H1 (cell line): ENCODE measurements around the gene HTR4. TPM values are rescaled to one million over a fixed set of nuclear protein-coding genes. Genes with fewer than 3 reads are reported as not detected.

Source experiments
- CTCF ChIA-PET: fragments of 300-600 bp; sonication (Branson Sonifier 250); formaldehyde crosslinking; loops from one replicate; lab custom pipeline; 2021; ENCODE audit not compliant: partially characterized antibody; lab: Charles Lee
- POLR2A ChIA-PET: fragments of 300-600 bp; sonication (Branson Sonifier 250); formaldehyde crosslinking; loops from one replicate; lab custom pipeline; 2021; ENCODE audit warnings: inconsistent platforms; ENCODE audit not compliant: partially characterized antibody; lab: Charles Lee
- DNase-seq, 2 experiments: peaks; one replicate each; pipeline versions ENCODE4 v3.0.0 to v3.0.0-alpha.2; 2010 to 2022; ENCODE audit warnings: low spot score in 2 of 2, low read depth in 1 of 2, mixed read lengths in 1 of 2
- FAIRE-seq: peaks from 2 replicates; lab custom pipeline; 2011; peaks lifted over from hg19 to GRCh38; lab: Jason Lieb, UNC
- H2AFZ ChIP-seq: 2 replicates; pipeline ENCODE4 v1.8.1; 2012; ENCODE audit warnings: low read length, inconsistent platforms
- H2AK5ac ChIP-seq: 2 replicates; pipeline ENCODE4 v1.6.1; 2013; ENCODE audit warnings: low read depth, low read length
- H2BK120ac ChIP-seq: replicated peaks from 2 replicates; pipeline ENCODE3; 2013; ENCODE audit warnings: low read depth, low read length, inconsistent platforms
- H2BK12ac ChIP-seq: 2 replicates; pipeline ENCODE4 v1.6.1; 2013; ENCODE audit warnings: low read depth, low read length
- H2BK15ac ChIP-seq: 2 replicates; pipeline ENCODE4 v1.6.1; 2013; ENCODE audit warnings: low read length
- H2BK20ac ChIP-seq: 2 replicates; pipeline ENCODE4 v1.6.1; 2013; ENCODE audit warnings: low read length
- H2BK5ac ChIP-seq: 2 replicates; pipeline ENCODE4 v1.6.1; 2013; ENCODE audit warnings: low read depth, low read length
- H3K14ac ChIP-seq: 2 replicates; pipeline ENCODE4 v1.6.1; 2013; ENCODE audit warnings: inconsistent platforms; ENCODE audit not compliant: insufficient read length
- H3K18ac ChIP-seq: 2 replicates; pipeline ENCODE4 v1.6.1; 2013; ENCODE audit warnings: low read length; ENCODE audit errors: extremely low read depth
- H3K23ac ChIP-seq: 2 replicates; pipeline ENCODE4 v1.6.1; 2013; ENCODE audit warnings: inconsistent platforms; ENCODE audit not compliant: insufficient read length
- H3K23me2 ChIP-seq: 2 replicates; pipeline ENCODE4 v1.6.1; 2013; ENCODE audit warnings: low read depth, low read length
- H3K27ac ChIP-seq: 2 replicates; pipeline ENCODE4 v1.6.1; 2011; ENCODE audit warnings: low read depth, low read length, inconsistent platforms
- H3K27me3 ChIP-seq, 4 experiments: replicated peaks in 1 of 4; 1 replicate in 1 of 4; 2 replicates in 3 of 4; pipeline versions ENCODE4 v1.6.1 to v1.8.1; 2011 to 2013; ENCODE audit warnings: low read length in 3 of 4, mild to moderate bottlenecking in 3 of 4, inconsistent platforms in 2 of 4, mixed read lengths in 2 of 4, moderate library complexity in 1 of 4; ENCODE audit not compliant: control insufficient read depth in 3 of 4, insufficient read depth in 3 of 4; ENCODE audit errors: extremely low read depth in 1 of 4
- H3K36me3 ChIP-seq, 4 experiments: 2 replicates each; pipeline versions ENCODE4 v1.6.1 to v1.8.1; 2011 to 2013; ENCODE audit warnings: mild to moderate bottlenecking in 4 of 4, low read length in 3 of 4, moderate library complexity in 2 of 4, control low read depth in 1 of 4, inconsistent platforms in 1 of 4; ENCODE audit not compliant: insufficient read depth in 4 of 4, control insufficient read depth in 2 of 4
- H3K4ac ChIP-seq: replicated peaks from 2 replicates; pipeline ENCODE3; 2013; ENCODE audit warnings: low read length, low read depth, mixed read lengths, inconsistent platforms; ENCODE audit not compliant: insufficient read length
- H3K4me1 ChIP-seq, 4 experiments: replicated peaks in 1 of 4; 1 replicate in 1 of 4; 2 replicates in 3 of 4; pipeline versions ENCODE4 v1.6.1 to v1.8.1; 2011 to 2013; ENCODE audit warnings: low read length in 3 of 4, inconsistent platforms in 2 of 4, mixed read lengths in 1 of 4; ENCODE audit not compliant: insufficient read depth in 4 of 4, control insufficient read depth in 3 of 4
- H3K4me2 ChIP-seq, 2 experiments: 2 replicates each; pipeline versions ENCODE4 v1.6.1 to v1.8.1; 2011 to 2013; ENCODE audit warnings: low read depth in 2 of 2, low read length in 2 of 2, control low read depth in 1 of 2, inconsistent platforms in 1 of 2, mild to moderate bottlenecking in 1 of 2; ENCODE audit not compliant: insufficient read depth in 1 of 2
- H3K4me3 ChIP-seq, 4 experiments: fragments of 200-600, 300-600 bp in 1 of 4; sonication (generic), shearing (Covaris generic), sonication (Bioruptor Twin) in 1 of 4; 2 replicates each; pipeline versions ENCODE4 v1.5.1 to v1.8.1; 2011 to 2016; ENCODE audit warnings: low read length in 4 of 4, low read depth in 3 of 4, control low read depth in 2 of 4, inconsistent platforms in 2 of 4, mild to moderate bottlenecking in 2 of 4, mixed read lengths in 1 of 4, moderate library complexity in 1 of 4; ENCODE audit not compliant: insufficient read depth in 2 of 4; ENCODE audit errors: extremely low read depth in 1 of 4
- H3K56ac ChIP-seq: replicated peaks from 2 replicates; pipeline ENCODE3; 2013; ENCODE audit warnings: low read depth, mild to moderate bottlenecking, mixed read lengths, low read length, inconsistent platforms; ENCODE audit not compliant: insufficient read length
- H3K79me1 ChIP-seq: 2 replicates; pipeline ENCODE4 v1.6.1; 2013; ENCODE audit warnings: low read depth, low read length, control low read depth
- H3K79me2 ChIP-seq, 2 experiments: 2 replicates each; pipeline versions ENCODE4 v1.6.1 to v1.8.1; 2012 to 2013; ENCODE audit warnings: low read length in 2 of 2, mild to moderate bottlenecking in 2 of 2, inconsistent platforms in 1 of 2; ENCODE audit not compliant: insufficient read depth in 2 of 2, control insufficient read depth in 1 of 2
- H3K9ac ChIP-seq, 4 experiments: replicated peaks in 1 of 4; 1 replicate in 1 of 4; 2 replicates in 3 of 4; pipeline versions ENCODE4 v1.6.1 to v1.8.1; 2011 to 2013; ENCODE audit warnings: low read depth in 3 of 4, low read length in 3 of 4, control low read depth in 2 of 4, mild to moderate bottlenecking in 2 of 4, moderate library complexity in 2 of 4, inconsistent platforms in 1 of 4; ENCODE audit errors: extremely low read depth in 1 of 4
- H3K9me3 ChIP-seq, 2 experiments: 2 replicates each; pipeline versions ENCODE4 v1.6.1 to v1.8.1; 2012 to 2013; ENCODE audit warnings: mild to moderate bottlenecking in 2 of 2, moderate library complexity in 2 of 2, control low read depth in 1 of 2, inconsistent platforms in 1 of 2, low read depth in 1 of 2, low read length in 1 of 2, mixed read lengths in 1 of 2; ENCODE audit not compliant: insufficient read depth in 2 of 2
- H4K20me1 ChIP-seq, 2 experiments: replicated peaks in 1 of 2; 2 replicates each; pipeline versions ENCODE3 to v1.8.1; 2011 to 2013; ENCODE audit warnings: inconsistent platforms in 2 of 2, low read length in 2 of 2, mild to moderate bottlenecking in 1 of 2; ENCODE audit not compliant: insufficient read depth in 2 of 2, control insufficient read depth in 1 of 2
- H4K5ac ChIP-seq: 2 replicates; pipeline ENCODE4 v1.6.1; 2013; ENCODE audit warnings: low read length, low read depth, mixed read lengths, inconsistent platforms; ENCODE audit not compliant: insufficient read length
- H4K8ac ChIP-seq: 2 replicates; pipeline ENCODE4 v1.8.0; 2013; ENCODE audit warnings: mild to moderate bottlenecking, moderate library complexity, low read length, inconsistent platforms; ENCODE audit not compliant: insufficient read depth; ENCODE audit errors: extremely low read depth
- H4K91ac ChIP-seq: replicated peaks from 2 replicates; pipeline ENCODE3; 2013; ENCODE audit warnings: low read length, mixed read lengths, inconsistent platforms; ENCODE audit not compliant: insufficient read length
- EGR1 ChIP-seq: IDR thresholded peaks from 2 replicates; pipeline ENCODE4 v1.6.1; 2011; ENCODE audit warnings: low read depth, low read length, borderline replicate concordance
- EZH2 ChIP-seq: fragments of 200-600 bp; sonication (generic); IDR thresholded peaks from 2 replicates; pipeline ENCODE4 v1.7.1; 2012; ENCODE audit warnings: low read depth, mild to moderate bottlenecking, moderate library complexity, low read length, inconsistent platforms; ENCODE audit not compliant: severe bottlenecking
- JUND ChIP-seq: IDR thresholded peaks from 2 replicates; pipeline ENCODE4 v1.6.1; 2011; ENCODE audit warnings: mild to moderate bottlenecking, improper control_type of control experiment, low read length
- KDM1A ChIP-seq: fragments of 200-600, 300-600 bp; sonication (generic); IDR thresholded peaks from 2 replicates; pipeline ENCODE4 v1.7.1; 2016; ENCODE audit warnings: mild to moderate bottlenecking, low read length, borderline replicate concordance
- POLR2AphosphoS5 ChIP-seq: IDR thresholded peaks from 2 replicates; pipeline ENCODE4 v1.6.1; 2011; ENCODE audit warnings: low read depth, low read length
- RFX5 ChIP-seq: IDR thresholded peaks from 2 replicates; pipeline ENCODE4 v1.6.1; 2011; ENCODE audit warnings: low read depth, low read length, improper control_type of control experiment, borderline replicate concordance
- RNF2 ChIP-seq: fragments of 200-900, 300-1000 bp; sonication (generic); IDR thresholded peaks from 2 replicates; pipeline ENCODE4 v1.7.1; 2016; ENCODE audit warnings: borderline replicate concordance, low read depth, mild to moderate bottlenecking, antibody characterized with exemption, low read length; ENCODE audit not compliant: poor library complexity, severe bottlenecking; ENCODE audit errors: missing control alignments
- SIX5 ChIP-seq: IDR thresholded peaks from 2 replicates; pipeline ENCODE4 v1.6.1; 2011; ENCODE audit warnings: mild to moderate bottlenecking, low read depth, low read length
- TBP ChIP-seq: IDR thresholded peaks from 2 replicates; pipeline ENCODE4 v1.6.1; 2011; ENCODE audit warnings: low read depth, low read length, improper control_type of control experiment
- WGBS, 2 experiments: shearing (Covaris generic) in 1 of 2; methylation state at CpG; one replicate each; pipeline versions ENCODE4 v1.1.6 to v1.1.7; 2013 to 2015; ENCODE audit warnings: low lambda C conversion rate in 2 of 2, mixed read lengths in 2 of 2, inconsistent platforms in 1 of 2, low coverage in 1 of 2, missing lambda C conversion rate in 1 of 2; ENCODE audit not compliant: insufficient replicate concordance in 2 of 2, insufficient coverage in 1 of 2, insufficient read length in 1 of 2; ENCODE audit errors: extremely low coverage in 1 of 2, missing lambda C conversion rate in 1 of 2; 5-methylcytosine and 5-hydroxymethylcytosine counted together
- polyA plus RNA-seq, 7 experiments: library from polyadenylated mRNA; depleted of rRNA in 3 of 7; stranded (reverse) in 5 of 7; unstranded in 2 of 7; fragments of >200 nt in 5 of 7; fragments of 200-250 nt in 2 of 7; gene quantifications; 1 replicate in 5 of 7; 2 replicates in 1 of 7; 4 replicates in 1 of 7; pipeline versions ENCODE4 v1.2.1 to v1.2.3, GENCODE V29; 2011 to 2013; ENCODE audit warnings: missing spikeins in 2 of 7, mixed read lengths in 2 of 7
- total RNA-seq: library from RNA; stranded (reverse); fragmentation: NEBNext Ultra II Directional; extraction: Animal tissue kit (Norgen Biotek cat#: 25700); gene quantifications from 2 replicates; pipeline ENCODE4 v1.2.1, GENCODE V29; 2021
- TF ChIP-seq, protein P1 (sequence below): IDR thresholded peaks from 2 replicates; pipeline ENCODE4 v1.6.1; 2012; ENCODE audit warnings: inconsistent platforms
- TF ChIP-seq, protein P2 (sequence below): IDR thresholded peaks from 2 replicates; pipeline ENCODE4 v1.6.1; 2012; ENCODE audit warnings: low read length, inconsistent platforms

HTR4 gene
- total and polyA plus RNA-seq, 2 of the 8 experiments (the other 6 are each of a cell fraction or from before 2014, with no cell fraction given), result not detected

DNA sequence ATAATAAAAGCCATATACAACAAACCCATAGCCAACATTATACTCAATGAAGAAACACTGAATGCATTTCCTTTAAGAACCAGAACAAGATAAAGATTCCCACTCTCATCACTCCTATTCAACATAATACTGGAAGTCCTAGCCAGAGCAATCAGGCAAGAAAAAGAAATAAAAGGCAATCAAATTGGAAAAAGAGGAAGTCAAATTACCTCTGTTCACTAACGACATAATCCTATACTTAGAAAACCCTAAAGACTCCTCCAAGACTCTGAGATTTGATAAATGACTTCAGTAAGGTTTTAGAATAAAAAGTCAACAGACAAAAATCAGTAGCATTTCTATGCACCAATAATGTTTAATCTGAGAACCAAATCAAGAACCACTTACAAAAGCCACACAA, 36.6 kb upstream of the HTR4 start:
- no peak overlapping the region for H4K8ac ChIP-seq
- H3K9ac ChIP-seq, result no peak overlapping the region
- H3K79me2 ChIP-seq, result no peaks in the 10 kb centered on the region
- no peak overlapping the region for H2BK120ac ChIP-seq
- no peaks in the 10 kb centered on the region for H3K79me1 ChIP-seq
- WGBS, 2 experiments, result 91% methylated on average over 1 of the region's 1 CpG; no CpG with 5 or more reads in 1 of the 2 experiments
- H4K20me1 ChIP-seq, result no peaks in the 10 kb centered on the region
- H3K27me3 ChIP-seq, result no peaks in the 10 kb centered on the region
- H2BK15ac ChIP-seq, result no peak overlapping the region
- H3K56ac ChIP-seq, result no peak overlapping the region
- H2BK12ac ChIP-seq, result no peak overlapping the region
- no peaks in the 10 kb centered on the region for H3K9me3 ChIP-seq
- no peak for TF ChIP-seq KDM1A
- TF ChIP-seq RFX5, result no peak
- no peak for TF ChIP-seq EZH2
- TF ChIP-seq EGR1, result no peak
- no peak for TF ChIP-seq RNF2
- TF ChIP-seq SIX5, result no peak
- TF ChIP-seq, protein P1, sequence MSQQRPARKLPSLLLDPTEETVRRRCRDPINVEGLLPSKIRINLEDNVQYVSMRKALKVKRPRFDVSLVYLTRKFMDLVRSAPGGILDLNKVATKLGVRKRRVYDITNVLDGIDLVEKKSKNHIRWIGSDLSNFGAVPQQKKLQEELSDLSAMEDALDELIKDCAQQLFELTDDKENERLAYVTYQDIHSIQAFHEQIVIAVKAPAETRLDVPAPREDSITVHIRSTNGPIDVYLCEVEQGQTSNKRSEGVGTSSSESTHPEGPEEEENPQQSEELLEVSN, result no peak
- TF ChIP-seq JUND, result no peak
- no peak for TF ChIP-seq TBP
- TF ChIP-seq, protein P2, sequence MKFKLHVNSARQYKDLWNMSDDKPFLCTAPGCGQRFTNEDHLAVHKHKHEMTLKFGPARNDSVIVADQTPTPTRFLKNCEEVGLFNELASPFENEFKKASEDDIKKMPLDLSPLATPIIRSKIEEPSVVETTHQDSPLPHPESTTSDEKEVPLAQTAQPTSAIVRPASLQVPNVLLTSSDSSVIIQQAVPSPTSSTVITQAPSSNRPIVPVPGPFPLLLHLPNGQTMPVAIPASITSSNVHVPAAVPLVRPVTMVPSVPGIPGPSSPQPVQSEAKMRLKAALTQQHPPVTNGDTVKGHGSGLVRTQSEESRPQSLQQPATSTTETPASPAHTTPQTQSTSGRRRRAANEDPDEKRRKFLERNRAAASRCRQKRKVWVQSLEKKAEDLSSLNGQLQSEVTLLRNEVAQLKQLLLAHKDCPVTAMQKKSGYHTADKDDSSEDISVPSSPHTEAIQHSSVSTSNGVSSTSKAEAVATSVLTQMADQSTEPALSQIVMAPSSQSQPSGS, result no peak
- TF ChIP-seq POLR2AphosphoS5, result no peak
- TF ChIP-seq, all 59 proteins: peak for 0
- H3K4me2 ChIP-seq, result no peak overlapping the region
- no peaks in the 10 kb centered on the region for H3K36me3 ChIP-seq
- H3K23ac ChIP-seq, result no peak overlapping the region
- FAIRE-seq (no peak), DNase-seq (no peak)
- no peak overlapping the region for H3K18ac ChIP-seq
- CTCF ChIA-PET, result no interaction called here
- no peaks in the 10 kb centered on the region for H3K4me1 ChIP-seq
- H3K4me3 ChIP-seq, result no peak overlapping the region
- no peak overlapping the region for H3K14ac ChIP-seq
- H3K27ac ChIP-seq, result no peak overlapping the region
- POLR2A ChIA-PET, result no interaction called here
- H2AK5ac ChIP-seq, result no peak overlapping the region
- no peak overlapping the region for H4K91ac ChIP-seq
- H2AFZ ChIP-seq, result no peak overlapping the region
- no peaks in the 10 kb centered on the region for H3K23me2 ChIP-seq
- H2BK20ac ChIP-seq, result no peak overlapping the region
- no peak overlapping the region for H2BK5ac ChIP-seq
- H3K4ac ChIP-seq, result no peak overlapping the region
- no peak overlapping the region for H4K5ac ChIP-seq
